PC-3 (cell line): ENCODE results near the gene SHROOM1. TPM values are rescaled to one million over a fixed set of nuclear protein-coding genes. Genes with fewer than 3 reads are reported as not detected.

Experiments
- ATAC-seq: fragments of 200-7000 bp; cut with Tn5 transposase; 2 replicates; pipeline ENCODE4 v1.9.1; 2020; ENCODE audit warnings: mild to moderate bottlenecking, moderate library complexity
- BruUV-seq: library from RNA; stranded (reverse); fragments of 400-500 nt; replicated peaks from 2 replicates; lab custom pipeline; 2021; lab: Mats Ljungman, UMichigan
- CTCF ChIA-PET: fragments of 300-600 bp; sonication (Branson Sonifier 250); formaldehyde crosslinking; loops from one replicate; lab custom pipeline; 2022; ENCODE audit warnings: antibody characterized with exemption; lab: Charles Lee
- POLR2A ChIA-PET: fragments of 300-600 bp; sonication (Branson Sonifier 250); formaldehyde crosslinking; loops from one replicate; lab custom pipeline; 2022; ENCODE audit warnings: antibody characterized with exemption; ENCODE audit not compliant: unreplicated experiment; lab: Charles Lee
- DNase-seq: peaks from one replicate; pipeline ENCODE4 v3.0.0-alpha.2; 2015
- H2AFZ ChIP-seq: fragments of 300-600 bp; sonication (generic); 2 replicates; pipeline ENCODE4 v1.6.0; 2016; ENCODE audit warnings: antibody characterized with exemption, low read length
- H3F3A ChIP-seq: fragments of 300-600 bp; sonication (generic); one replicate; pipeline ENCODE4 v1.6.0; 2017; ENCODE audit warnings: antibody characterized with exemption, low read length, control low read depth, mild to moderate bottlenecking; ENCODE audit not compliant: unreplicated experiment
- H3K27ac ChIP-seq: fragments of 300-600 bp; sonication (generic); 2 replicates; pipeline ENCODE4 v1.5.1; 2016; ENCODE audit warnings: mild to moderate bottlenecking, low read length
- H3K27me3 ChIP-seq: fragments of 300-600 bp; sonication (generic); 2 replicates; pipeline ENCODE4 v1.6.1; 2016; ENCODE audit warnings: low read length, mixed read lengths
- H3K36me3 ChIP-seq: fragments of 300-600 bp; sonication (generic); 2 replicates; pipeline ENCODE4 v1.6.1; 2016; ENCODE audit warnings: low read depth, mixed run types, low read length, mixed read lengths
- H3K4me1 ChIP-seq: fragments of 300-600 bp; sonication (generic); 2 replicates; pipeline ENCODE4 v1.5.1; 2016; ENCODE audit warnings: low read length; ENCODE audit not compliant: insufficient read depth
- H3K4me2 ChIP-seq: fragments of 300-600 bp; sonication (generic); 2 replicates; pipeline ENCODE4 v1.6.0; 2016; ENCODE audit warnings: low read length
- H3K4me3 ChIP-seq: fragments of 300-600 bp; sonication (generic); 2 replicates; pipeline ENCODE4 v1.5.1; 2016; ENCODE audit warnings: mild to moderate bottlenecking, low read length, mixed read lengths
- H3K79me2 ChIP-seq: fragments of 300-600 bp; sonication (generic); 2 replicates; pipeline ENCODE4 v1.6.1; 2017; ENCODE audit warnings: low read length, mixed read lengths
- H3K9ac ChIP-seq: fragments of 300-600 bp; sonication (generic); 2 replicates; pipeline ENCODE4 v1.6.0; 2016; ENCODE audit warnings: mild to moderate bottlenecking, low read length
- H3K9me2 ChIP-seq: fragments of 300-600 bp; sonication (generic); replicated peaks from 2 replicates; pipeline ENCODE4 v1.6.1; 2016; ENCODE audit warnings: mixed run types, low read length, mixed read lengths
- H3K9me3 ChIP-seq: fragments of 300-600 bp; sonication (generic); 2 replicates; pipeline ENCODE4 v1.6.1; 2016; ENCODE audit warnings: low read length, mixed read lengths
- H4K20me1 ChIP-seq: fragments of 300-600 bp; sonication (generic); 2 replicates; pipeline ENCODE4 v1.6.1; 2016; ENCODE audit warnings: low read length, mixed read lengths
- EZH2 ChIP-seq: fragments of 300-600 bp; sonication (generic); IDR thresholded peaks from one replicate; pipeline ENCODE4 v1.6.1; 2017; ENCODE audit warnings: antibody characterized with exemption, mild to moderate bottlenecking, low read length; ENCODE audit not compliant: unreplicated experiment
- EZH2phosphoT487 ChIP-seq: fragments of 300-600 bp; sonication (generic); IDR thresholded peaks from 2 replicates; pipeline ENCODE4 v1.6.1; 2018; ENCODE audit warnings: mild to moderate bottlenecking, antibody characterized with exemption, low read length, borderline replicate concordance
- intact Hi-C: fragments of 100-400 bp; cut with micrococcal nuclease; formaldehyde crosslinking; loops from 2 replicates; pipeline ENCODE4 v1.9.0; 2023
- total RNA-seq: library from RNA; depleted of rRNA; stranded (reverse); fragments of >200 nt; gene quantifications from 2 replicates; pipeline ENCODE4 v1.2.3, GENCODE V29; 2014
- TF ChIP-seq, protein P1 (sequence below): fragments of 300-600 bp; sonication (generic); conservative IDR thresholded peaks from 2 replicates; pipeline ENCODE4 v1.5.1; 2017; ENCODE audit warnings: antibody characterized with exemption, low read depth, mild to moderate bottlenecking, low read length

The SHROOM1 gene
- total RNA-seq, 1 experiment from 2014 or later: 13.6 TPM

GRCh38 chr5:132853323-132853722 is 22.9 kb upstream of the SHROOM1 start:
- no TSS peak for BruUV-seq
- CTCF ChIA-PET: interaction anchor here (0.7 to 0.9 kb wide), 2 partner anchors 179 to 352 kb away, joined by 3 read pairs; no protein-coding TSS in a partner anchor

DNA sequence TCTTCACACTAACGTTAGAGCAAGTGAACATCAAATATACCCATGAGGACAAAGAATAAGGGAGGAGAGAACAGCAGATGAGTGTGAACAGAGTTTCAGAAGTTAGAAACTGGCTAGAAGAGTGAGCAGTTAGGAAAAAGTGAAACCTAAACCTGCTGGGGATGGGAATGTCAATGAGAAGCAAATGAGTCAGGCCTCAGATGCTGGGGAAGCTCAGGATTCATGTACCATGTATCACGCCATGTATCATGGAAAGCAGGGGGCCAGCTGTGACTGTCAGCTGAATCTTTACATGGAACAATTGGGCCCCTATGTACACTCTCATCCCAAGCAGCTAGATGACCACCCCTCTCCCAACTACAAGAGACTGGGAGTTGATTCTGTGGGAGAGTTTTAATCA is 19.6 kb upstream of the SHROOM1 start:
- no peaks in the 10 kb centered on the region for H3K79me2 ChIP-seq
- CTCF ChIA-PET: no interaction called here
- intact Hi-C loops: no loop called here
- no peaks in the 10 kb centered on the region for H3F3A ChIP-seq
- POLR2A ChIA-PET: no interaction called here
- TF ChIP-seq EZH2 (no peak), EZH2phosphoT487 (no peak)
- TF ChIP-seq, protein P1, sequence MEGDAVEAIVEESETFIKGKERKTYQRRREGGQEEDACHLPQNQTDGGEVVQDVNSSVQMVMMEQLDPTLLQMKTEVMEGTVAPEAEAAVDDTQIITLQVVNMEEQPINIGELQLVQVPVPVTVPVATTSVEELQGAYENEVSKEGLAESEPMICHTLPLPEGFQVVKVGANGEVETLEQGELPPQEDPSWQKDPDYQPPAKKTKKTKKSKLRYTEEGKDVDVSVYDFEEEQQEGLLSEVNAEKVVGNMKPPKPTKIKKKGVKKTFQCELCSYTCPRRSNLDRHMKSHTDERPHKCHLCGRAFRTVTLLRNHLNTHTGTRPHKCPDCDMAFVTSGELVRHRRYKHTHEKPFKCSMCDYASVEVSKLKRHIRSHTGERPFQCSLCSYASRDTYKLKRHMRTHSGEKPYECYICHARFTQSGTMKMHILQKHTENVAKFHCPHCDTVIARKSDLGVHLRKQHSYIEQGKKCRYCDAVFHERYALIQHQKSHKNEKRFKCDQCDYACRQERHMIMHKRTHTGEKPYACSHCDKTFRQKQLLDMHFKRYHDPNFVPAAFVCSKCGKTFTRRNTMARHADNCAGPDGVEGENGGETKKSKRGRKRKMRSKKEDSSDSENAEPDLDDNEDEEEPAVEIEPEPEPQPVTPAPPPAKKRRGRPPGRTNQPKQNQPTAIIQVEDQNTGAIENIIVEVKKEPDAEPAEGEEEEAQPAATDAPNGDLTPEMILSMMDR: no peak
- DNase-seq: no peak
- no TSS peak for BruUV-seq
- no peaks in the 10 kb centered on the region for H3K36me3 ChIP-seq
- no peak overlapping the region for H3K9ac ChIP-seq
- no peaks in the 10 kb centered on the region for H3K4me1 ChIP-seq
- H3K4me2 ChIP-seq: no peak overlapping the region
- ATAC-seq: no peak
- H3K27me3 ChIP-seq: no peaks in the 10 kb centered on the region
- H3K4me3 ChIP-seq: no peak overlapping the region
- no peaks in the 10 kb centered on the region for H3K9me3 ChIP-seq
- no peak overlapping the region for H2AFZ ChIP-seq
- H3K9me2 ChIP-seq: no peaks in the 10 kb centered on the region
- no peak overlapping the region for H3K27ac ChIP-seq
- no peaks in the 10 kb centered on the region for H4K20me1 ChIP-seq

More at GRCh38 chr5:132853323-132853722, 22.9 kb upstream of the SHROOM1 start:
- intact Hi-C loops: no loop called here
- Histone ChIP-seq H2AFZ (no peak overlapping the region), H3K9me2 (no peaks in the 10 kb centered on the region), H3K4me1 (no peaks in the 10 kb centered on the region), H3K27ac (no peak overlapping the region), H3K9me3 (no peaks in the 10 kb centered on the region), H3K79me2 (no peaks in the 10 kb centered on the region), H3K4me3 (no peak overlapping the region), H3K4me2 (no peak overlapping the region), H3K36me3 (no peaks in the 10 kb centered on the region), H4K20me1 (no peaks in the 10 kb centered on the region), H3K9ac (no peak overlapping the region), H3K27me3 (no peaks in the 10 kb centered on the region), H3F3A (no peaks in the 10 kb centered on the region)
- TF ChIP-seq, protein P1: no peak
- TF ChIP-seq EZH2phosphoT487 (no peak), EZH2 (no peak)
- DNase-seq (no peak), ATAC-seq (peak; percentile 45)
- POLR2A ChIA-PET: no interaction called here

GRCh38 chr5:132849347-132849746 is 18.9 kb upstream of the SHROOM1 start:
- Histone ChIP-seq H4K20me1 (no peaks in the 10 kb centered on the region), H2AFZ (no peak overlapping the region), H3K27me3 (no peaks in the 10 kb centered on the region), H3K27ac (no peak overlapping the region), H3K9me3 (no peaks in the 10 kb centered on the region), H3F3A (no peaks in the 10 kb centered on the region), H3K79me2 (no peaks in the 10 kb centered on the region), H3K4me1 (no peaks in the 10 kb centered on the region), H3K4me2 (no peak overlapping the region), H3K4me3 (no peak overlapping the region), H3K9me2 (no peaks in the 10 kb centered on the region), H3K9ac (no peak overlapping the region), H3K36me3 (no peaks in the 10 kb centered on the region)
- DNase-seq (no peak), ATAC-seq (no peak)
- POLR2A ChIA-PET: no interaction called here
- intact Hi-C loops: no loop called here
- no TSS peak for BruUV-seq
- CTCF ChIA-PET: no interaction called here
- no peak for TF ChIP-seq EZH2
- TF ChIP-seq, protein P1: no peak
- no peak for TF ChIP-seq EZH2phosphoT487
